ENCODE measurements around the gene RSF1.

Gene RSF1

DNA sequence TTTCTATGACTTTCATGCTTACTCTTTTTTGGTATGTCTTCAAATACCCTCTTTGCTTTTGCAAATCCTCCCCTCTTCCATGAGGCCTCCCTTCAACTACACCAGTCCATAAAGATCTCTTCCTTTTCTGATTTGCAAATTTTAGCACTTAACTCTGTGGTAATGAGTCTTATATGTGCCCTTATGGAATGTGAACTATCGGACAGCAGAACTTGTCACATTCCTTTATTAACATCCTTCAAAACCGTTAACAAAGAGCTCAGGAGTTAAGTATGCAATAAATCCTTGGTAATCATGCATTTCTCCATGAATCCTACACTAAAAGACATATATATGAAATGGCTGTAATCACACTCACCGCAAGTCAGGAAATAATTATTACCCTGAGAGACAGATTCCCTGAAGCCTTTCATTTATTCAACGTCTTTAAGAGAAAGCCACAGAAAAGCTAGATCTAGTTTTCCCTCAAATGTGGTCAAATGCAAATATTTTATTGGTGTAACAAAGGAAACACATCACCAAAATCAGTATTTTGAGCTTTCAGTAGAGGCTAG lies 190.3 kb downstream of the RSF1 start:
- FAIRE-seq (no peak), DNase-seq (ENCODE audit: insufficient read length, low spot score) (no peak)
- TF ChIP-seq POLR2AphosphoS5 (IDR thresholded peaks at IDR 0.05; ENCODE audit: low read depth, low read length) (no peak), SPI1 (IDR thresholded peaks at IDR 0.05; ENCODE audit: low read depth, low read length) (no peak)

DNA sequence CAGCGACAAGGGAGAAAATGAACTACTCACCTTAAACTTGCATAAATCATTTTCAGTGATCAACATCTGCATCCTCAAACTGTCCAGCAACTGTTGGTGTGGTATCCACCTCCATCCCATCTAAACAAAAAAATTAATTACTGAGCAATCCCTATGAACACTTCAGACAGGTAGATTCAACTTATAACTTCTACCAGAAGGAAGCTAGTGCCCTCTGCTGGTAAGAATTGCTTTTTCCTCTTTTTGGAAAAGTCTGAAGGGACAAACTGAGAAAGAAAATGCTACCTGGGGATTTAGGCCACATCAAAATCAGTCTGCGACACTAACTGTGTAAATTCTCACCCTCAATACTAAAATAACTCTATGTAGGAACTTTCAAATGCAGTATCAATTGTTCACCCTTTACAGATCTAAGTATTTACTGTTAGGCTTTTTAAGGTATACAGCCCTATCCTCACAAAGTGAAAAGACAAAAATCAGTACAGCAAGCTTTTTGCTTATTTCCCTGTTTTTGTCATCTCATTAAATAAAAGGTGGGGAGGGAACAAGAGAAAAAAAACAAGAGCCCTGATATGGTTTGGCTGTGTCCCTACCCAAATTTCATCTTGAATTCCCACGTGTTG lies 200.8 kb downstream of the RSF1 start:
- DNase-seq (ENCODE audit: insufficient read length, low spot score), result no peak
- FAIRE-seq, result peak; percentile 66
- TF ChIP-seq SPI1 (IDR thresholded peaks at IDR 0.05; ENCODE audit: low read depth, low read length) (0 out of 2 replicates have a peak, but pooled peaks have one; percentile 4), POU2F2 (IDR thresholded peaks at IDR 0.05; ENCODE audit: low read depth, low read length) (no peak)

DNA sequence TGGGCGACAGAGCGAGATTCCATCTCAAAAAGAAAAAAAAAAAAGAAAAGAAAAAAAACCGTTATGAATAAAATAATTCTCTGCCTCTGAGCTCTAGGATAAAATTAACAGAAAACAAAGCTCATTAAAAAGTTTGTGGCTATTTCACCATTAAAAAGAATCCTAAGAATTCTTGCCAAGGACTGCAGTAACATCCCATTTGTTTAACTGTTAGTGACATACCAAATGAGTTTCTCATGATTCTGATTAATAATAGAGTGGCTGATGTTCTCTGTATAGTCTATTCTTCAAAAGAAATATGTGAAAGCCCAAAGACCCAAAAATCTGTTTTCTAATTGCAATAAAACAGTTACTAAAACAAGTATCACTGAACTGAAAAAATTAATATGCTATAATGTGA lies 202.6 kb downstream of the RSF1 start:
- DNase-seq (ENCODE audit: insufficient read length, low spot score), result no peak
- no peak for FAIRE-seq

DNA sequence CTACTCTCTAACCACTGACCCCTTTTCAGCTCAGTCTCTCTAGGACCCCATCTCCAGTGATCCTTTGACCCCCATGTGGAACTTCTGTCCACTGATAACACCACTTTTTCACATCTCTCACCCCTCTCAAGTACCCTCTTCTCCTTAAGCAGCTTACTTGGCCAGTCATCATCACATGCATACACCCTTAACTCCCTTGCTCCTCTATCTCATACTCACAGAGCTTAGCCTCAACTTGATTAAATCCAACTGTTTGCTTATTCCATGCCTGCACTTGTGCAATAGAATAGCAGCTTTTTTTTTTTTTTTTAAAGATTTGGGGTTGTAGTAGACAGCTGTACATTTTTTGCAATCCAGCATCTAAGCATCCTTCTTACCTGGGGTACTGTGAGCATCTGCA lies 208.6 kb downstream of the RSF1 start:
- FAIRE-seq (no peak), DNase-seq (ENCODE audit: insufficient read length, low spot score) (no peak)
- no peak for TF ChIP-seq POLR2A (IDR thresholded peaks at IDR 0.05; ENCODE audit: low read depth, low read length)

More for the DNA sequence above, 202.6 kb downstream of the RSF1 start:
- TF ChIP-seq POLR2AphosphoS5 (IDR thresholded peaks at IDR 0.05; ENCODE audit: low read depth, low read length), result no peak
- TF ChIP-seq POU2F2 (IDR thresholded peaks at IDR 0.05; ENCODE audit: low read depth, low read length), result no peak
- no peak for TF ChIP-seq SPI1 (IDR thresholded peaks at IDR 0.05; ENCODE audit: low read depth, low read length)
- TF ChIP-seq POLR2A (IDR thresholded peaks at IDR 0.05; ENCODE audit: low read depth, low read length), result no peak
- TF ChIP-seq TAF1 (IDR thresholded peaks at IDR 0.05; ENCODE audit: low read depth, low read length), result no peak
- no peak for TF ChIP-seq PAX5 (IDR thresholded peaks at IDR 0.05; ENCODE audit: insufficient read depth, low read length, severe bottlenecking)

Data from GM12891 (cell line).